ENCODE data around the gene SV2B. TPM values are rescaled to one million over a fixed set of nuclear protein-coding genes. Genes with fewer than 3 reads are reported as not detected.
"Not testable (repeated sequence)": the region's sequence is repeated elsewhere in the genome, so short reads cannot be mapped to it uniquely, and the experiment has no call there.

Gene SV2B
- total and polyA plus RNA-seq, 12 donors, result 0.16 to 7.5 (median 3.0) TPM

GRCh38 chr15:91336687-91337086 is 236.6 kb downstream of the SV2B start:
- 48 to 69% (median 63%) methylated on average over 3 of the region's 3 CpGs for WGBS, 4 donors
- intact Hi-C loops (cut with DNase I), result no loop called here

DNA sequence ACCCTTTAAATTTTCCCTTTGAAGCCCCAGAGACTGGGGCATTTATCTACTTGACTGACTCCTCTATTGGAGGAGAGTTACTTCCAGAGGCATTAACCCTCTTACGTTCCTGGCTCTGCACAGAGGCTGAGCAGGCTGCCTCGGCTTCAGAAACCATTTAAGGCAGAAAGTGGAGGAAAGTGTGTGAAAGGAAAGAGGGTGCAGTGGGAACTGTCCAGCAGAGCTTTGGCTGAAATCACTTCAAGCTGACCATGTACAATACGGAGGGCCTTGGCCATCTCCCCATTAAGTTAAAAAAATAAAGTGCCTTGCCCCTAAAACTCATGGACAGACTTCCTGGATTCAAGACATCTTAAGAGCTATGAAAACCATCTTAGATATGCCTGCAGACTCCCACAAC is 238.7 kb downstream of the SV2B start:
- H3K4me1 ChIP-seq (replicated peaks in 1 of 2), result no peaks in the 10 kb centered on the region
- no peaks in the 10 kb centered on the region for H3K36me3 ChIP-seq (replicated peaks in 1 of 2)
- no peak for TF ChIP-seq POLR2A (IDR thresholded peaks at IDR 0.05)
- TF ChIP-seq, protein P1, sequence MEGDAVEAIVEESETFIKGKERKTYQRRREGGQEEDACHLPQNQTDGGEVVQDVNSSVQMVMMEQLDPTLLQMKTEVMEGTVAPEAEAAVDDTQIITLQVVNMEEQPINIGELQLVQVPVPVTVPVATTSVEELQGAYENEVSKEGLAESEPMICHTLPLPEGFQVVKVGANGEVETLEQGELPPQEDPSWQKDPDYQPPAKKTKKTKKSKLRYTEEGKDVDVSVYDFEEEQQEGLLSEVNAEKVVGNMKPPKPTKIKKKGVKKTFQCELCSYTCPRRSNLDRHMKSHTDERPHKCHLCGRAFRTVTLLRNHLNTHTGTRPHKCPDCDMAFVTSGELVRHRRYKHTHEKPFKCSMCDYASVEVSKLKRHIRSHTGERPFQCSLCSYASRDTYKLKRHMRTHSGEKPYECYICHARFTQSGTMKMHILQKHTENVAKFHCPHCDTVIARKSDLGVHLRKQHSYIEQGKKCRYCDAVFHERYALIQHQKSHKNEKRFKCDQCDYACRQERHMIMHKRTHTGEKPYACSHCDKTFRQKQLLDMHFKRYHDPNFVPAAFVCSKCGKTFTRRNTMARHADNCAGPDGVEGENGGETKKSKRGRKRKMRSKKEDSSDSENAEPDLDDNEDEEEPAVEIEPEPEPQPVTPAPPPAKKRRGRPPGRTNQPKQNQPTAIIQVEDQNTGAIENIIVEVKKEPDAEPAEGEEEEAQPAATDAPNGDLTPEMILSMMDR (IDR thresholded peaks at IDR 0.05), result no peak
- 5 to 9% (median 6%) methylated on average over 3 of the region's 3 CpGs for WGBS, 4 donors
- DNase-seq, result peak in 4 of 7 donors; percentile 16 to 27 (median 20)
- no peak overlapping the region for H3K4me3 ChIP-seq
- H3K27me3 ChIP-seq, result no peaks in the 10 kb centered on the region
- intact Hi-C loops (cut with DNase I), result no loop called here
- no peaks in the 10 kb centered on the region for H3K9me3 ChIP-seq (replicated peaks in 1 of 3)
- H3K27ac ChIP-seq, result no peak overlapping the region

More at GRCh38 chr15:91336687-91337086, 236.6 kb downstream of the SV2B start:
- Histone ChIP-seq H3K4me1 (replicated peaks in 1 of 2) (peaks cover 0 to under 1% of the 10 kb centered on the region in 2 donors), H3K9me3 (replicated peaks in 1 of 3) (no peaks in the 10 kb centered on the region), H3K27me3 (no peaks in the 10 kb centered on the region), H3K4me3 (no peak overlapping the region), H3K27ac (no peak overlapping the region), H3K36me3 (replicated peaks in 1 of 2) (no peaks in the 10 kb centered on the region)
- DNase-seq, result no peak
- no peak for TF ChIP-seq POLR2A (IDR thresholded peaks at IDR 0.05)
- TF ChIP-seq, protein P1 (IDR thresholded peaks at IDR 0.05), result no peak

DNA sequence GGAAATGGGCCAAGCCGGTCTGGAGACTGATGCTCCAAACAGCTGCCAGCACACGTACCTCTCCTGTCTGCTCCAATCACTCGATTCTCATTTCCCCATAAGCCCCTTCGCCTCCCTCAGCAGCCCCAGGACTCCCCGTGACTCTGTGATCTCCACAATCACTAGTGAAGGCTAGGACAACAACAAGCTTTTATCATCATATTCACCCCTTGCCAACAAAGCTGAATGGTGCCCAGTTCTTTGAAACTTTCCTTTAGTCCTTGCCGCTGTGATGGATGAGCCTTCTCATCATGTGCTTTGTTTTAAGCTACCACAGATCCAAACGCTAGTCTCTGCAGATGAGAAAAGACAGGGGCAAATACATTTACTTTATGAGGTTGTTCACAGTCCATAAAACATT is 242.0 kb downstream of the SV2B start:
- intact Hi-C loops (cut with DNase I), result no loop called here
- no peaks in the 10 kb centered on the region for H3K36me3 ChIP-seq (replicated peaks in 1 of 2)
- no peak overlapping the region for H3K27ac ChIP-seq
- 47 to 60% (median 52%) methylated on average over 7 of the region's 7 CpGs for WGBS, 4 donors
- peak in 1 of 7 donors; percentile 17 for DNase-seq
- no peaks in the 10 kb centered on the region for H3K27me3 ChIP-seq
- no peak overlapping the region for H3K4me3 ChIP-seq
- H3K4me1 ChIP-seq (replicated peaks in 1 of 2), result no peaks in the 10 kb centered on the region
- no peaks in the 10 kb centered on the region for H3K9me3 ChIP-seq (replicated peaks in 1 of 3)
- no peak for TF ChIP-seq POLR2A (IDR thresholded peaks at IDR 0.05)
- TF ChIP-seq, protein P1 (IDR thresholded peaks at IDR 0.05), result no peak

GRCh38 chr15:91344912-91345311 is 244.9 kb downstream of the SV2B start:
- H3K4me3 ChIP-seq; DNase-seq; H3K27ac ChIP-seq; H3K27me3 ChIP-seq; H3K9me3 ChIP-seq (replicated peaks in 1 of 3); intact Hi-C loops (cut with DNase I); H3K4me1 ChIP-seq (replicated peaks in 1 of 2); H3K36me3 ChIP-seq (replicated peaks in 1 of 2): not testable (repeated sequence)
- WGBS, 4 donors, result 91 to 96% (median 94%) methylated on average over 2 to 3 of the region's 3 CpGs

DNA sequence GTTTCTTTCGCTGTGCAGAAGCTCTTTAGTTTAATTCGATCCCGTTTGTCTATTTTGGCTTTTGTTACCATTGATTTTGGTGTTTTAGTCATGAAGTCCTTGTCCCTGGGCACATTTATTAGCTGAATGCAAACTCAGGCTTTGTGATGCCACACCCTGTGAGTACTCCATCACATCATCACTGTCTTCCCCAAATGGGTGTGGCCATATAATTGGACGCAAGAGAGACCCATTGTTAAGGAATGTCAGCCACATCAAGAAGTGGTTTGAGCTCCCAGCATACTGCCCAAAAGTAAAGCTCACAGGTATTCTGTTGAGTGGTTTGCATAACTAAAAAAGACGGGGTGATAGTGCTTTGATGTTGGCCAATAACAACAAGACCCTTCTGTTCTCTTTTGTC is 245.7 kb downstream of the SV2B start:
- Histone ChIP-seq H3K4me3 (no peak overlapping the region), H3K27ac (no peak overlapping the region), H3K36me3 (replicated peaks in 1 of 2) (no peaks in the 10 kb centered on the region), H3K4me1 (replicated peaks in 1 of 2) (no peaks in the 10 kb centered on the region), H3K27me3 (no peaks in the 10 kb centered on the region), H3K9me3 (replicated peaks in 1 of 3) (no peaks in the 10 kb centered on the region)
- intact Hi-C loops (cut with DNase I), result no loop called here
- no peak for TF ChIP-seq POLR2A (IDR thresholded peaks at IDR 0.05)
- TF ChIP-seq, protein P1 (IDR thresholded peaks at IDR 0.05), result no peak
- no peak for DNase-seq
- WGBS, 4 donors, result 76 to 86% (median 78%) methylated on average over 5 of the region's 5 CpGs

Measured in adrenal gland (tissue), 12 donors.